Esophagus muscularis mucosa (tissue), 4 donors: Measurements from ENCODE around the gene WTAP.
"Not testable (repeated sequence)": the region's sequence is repeated elsewhere in the genome, so short reads cannot be mapped to it uniquely, and the experiment has no call there.

Experiments
- EP300 ChIP-seq: sonication (generic); formaldehyde crosslinking; IDR thresholded peaks from one replicate; pipeline ENCODE4 v1.6.1; 2017; ENCODE audit warnings: antibody characterized with exemption
- POLR2A ChIP-seq: fragments of 450-650 bp; IDR thresholded peaks from one replicate; pipeline ENCODE4 v1.6.1; 2017; ENCODE audit warnings: antibody characterized with exemption, moderate library complexity, mild to moderate bottlenecking, low read depth
- POLR2AphosphoS5 ChIP-seq, 2 donors: sonication (generic); formaldehyde crosslinking; IDR thresholded peaks; one replicate each; pipeline ENCODE4 v1.6.1; 2017; ENCODE audit warnings: antibody characterized with exemption in 2 of 2
- TF ChIP-seq, protein P1 (sequence below), 3 experiments: fragments of 200-600 bp in 2 of 3; fragments of 450-650 bp in 1 of 3; sonication (generic) in 2 of 3; IDR thresholded peaks; one replicate each; pipeline ENCODE4 v1.5.1; 2017 to 2019; ENCODE audit warnings: antibody characterized with exemption in 3 of 3, mild to moderate bottlenecking in 2 of 3, moderate library complexity in 1 of 3

DNA sequence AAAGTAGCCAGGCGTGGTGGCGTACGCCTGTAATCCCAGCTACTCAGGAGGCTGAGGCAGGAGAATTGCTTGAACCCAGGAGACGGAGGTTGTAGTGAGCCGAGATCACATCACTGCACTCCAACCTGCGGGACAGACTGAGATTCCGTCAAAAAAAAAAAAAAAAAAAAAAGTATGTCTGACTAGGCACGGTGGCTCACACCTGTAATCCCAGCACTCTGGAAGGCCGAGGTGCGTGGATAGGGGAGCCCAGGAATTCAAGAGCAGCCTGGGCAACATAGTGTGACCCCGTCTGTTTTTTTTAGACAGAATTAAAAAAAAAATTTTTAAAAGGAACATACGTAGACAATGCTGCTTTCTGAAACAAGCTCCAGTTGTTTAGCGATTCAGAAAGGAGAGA is 37.2 kb upstream of the WTAP start:
- TF ChIP-seq, protein P1, sequence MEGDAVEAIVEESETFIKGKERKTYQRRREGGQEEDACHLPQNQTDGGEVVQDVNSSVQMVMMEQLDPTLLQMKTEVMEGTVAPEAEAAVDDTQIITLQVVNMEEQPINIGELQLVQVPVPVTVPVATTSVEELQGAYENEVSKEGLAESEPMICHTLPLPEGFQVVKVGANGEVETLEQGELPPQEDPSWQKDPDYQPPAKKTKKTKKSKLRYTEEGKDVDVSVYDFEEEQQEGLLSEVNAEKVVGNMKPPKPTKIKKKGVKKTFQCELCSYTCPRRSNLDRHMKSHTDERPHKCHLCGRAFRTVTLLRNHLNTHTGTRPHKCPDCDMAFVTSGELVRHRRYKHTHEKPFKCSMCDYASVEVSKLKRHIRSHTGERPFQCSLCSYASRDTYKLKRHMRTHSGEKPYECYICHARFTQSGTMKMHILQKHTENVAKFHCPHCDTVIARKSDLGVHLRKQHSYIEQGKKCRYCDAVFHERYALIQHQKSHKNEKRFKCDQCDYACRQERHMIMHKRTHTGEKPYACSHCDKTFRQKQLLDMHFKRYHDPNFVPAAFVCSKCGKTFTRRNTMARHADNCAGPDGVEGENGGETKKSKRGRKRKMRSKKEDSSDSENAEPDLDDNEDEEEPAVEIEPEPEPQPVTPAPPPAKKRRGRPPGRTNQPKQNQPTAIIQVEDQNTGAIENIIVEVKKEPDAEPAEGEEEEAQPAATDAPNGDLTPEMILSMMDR (IDR thresholded peaks at IDR 0.05): not testable (repeated sequence)
- not testable (repeated sequence) for TF ChIP-seq POLR2AphosphoS5 (IDR thresholded peaks at IDR 0.05); POLR2A; EP300
